Hepatocyte (in vitro differentiated cells): ENCODE data around the gene HS6ST1. TPM values are rescaled to one million over a fixed set of nuclear protein-coding genes. Genes with fewer than 3 reads are reported as not detected.

ENCODE experiments used
- DNase-seq: peaks from one replicate; pipeline ENCODE4 v3.0.0-alpha.2; 2016; ENCODE audit warnings: low spot score
- H2AFZ ChIP-seq: fragments of 200-600 bp; sonication (generic); 2 replicates; pipeline ENCODE4 v1.6.0; 2016; ENCODE audit warnings: antibody characterized with exemption, mild to moderate bottlenecking
- H3K27ac ChIP-seq: fragments of 200-600 bp; sonication (generic); 2 replicates; pipeline ENCODE4 v1.5.1; 2016; ENCODE audit warnings: mild to moderate bottlenecking
- H3K27me3 ChIP-seq: fragments of 200-600 bp; sonication (generic); 2 replicates; pipeline ENCODE4 v1.6.1; 2016
- H3K36me3 ChIP-seq: fragments of 200-600 bp; sonication (generic); replicated peaks from 2 replicates; pipeline ENCODE4 v1.5.1; 2016; ENCODE audit warnings: low read depth; ENCODE audit not compliant: insufficient read depth
- H3K4me1 ChIP-seq: fragments of 200-600 bp; sonication (generic); 2 replicates; pipeline ENCODE4 v1.5.1; 2016; ENCODE audit warnings: mild to moderate bottlenecking, moderate library complexity; ENCODE audit not compliant: insufficient read depth
- H3K4me2 ChIP-seq: fragments of 200-600 bp; sonication (generic); 2 replicates; pipeline ENCODE4 v1.6.0; 2016
- H3K4me3 ChIP-seq: fragments of 200-600 bp; sonication (generic); 2 replicates; pipeline ENCODE4 v1.5.1; 2016; ENCODE audit warnings: mild to moderate bottlenecking
- H3K79me2 ChIP-seq: fragments of 200-600 bp; sonication (generic); 2 replicates; pipeline ENCODE4 v1.6.0; 2017; ENCODE audit warnings: mild to moderate bottlenecking
- H3K9me2 ChIP-seq: fragments of 200-600 bp; sonication (generic); replicated peaks from 2 replicates; pipeline ENCODE4 v1.6.0; 2017; ENCODE audit warnings: mild to moderate bottlenecking; ENCODE audit not compliant: insufficient read depth
- H3K9me3 ChIP-seq: fragments of 200-600 bp; sonication (generic); 2 replicates; pipeline ENCODE4 v1.5.1; 2016; ENCODE audit warnings: low read depth, mild to moderate bottlenecking
- H4K20me1 ChIP-seq: fragments of 200-600 bp; sonication (generic); 2 replicates; pipeline ENCODE4 v1.6.0; 2016; ENCODE audit warnings: mild to moderate bottlenecking; ENCODE audit not compliant: insufficient read depth, poor library complexity, severe bottlenecking
- EZH2 ChIP-seq: fragments of 200-600 bp; sonication (generic); IDR thresholded peaks from 2 replicates; pipeline ENCODE4 v1.6.1; 2016; ENCODE audit warnings: antibody characterized with exemption, mild to moderate bottlenecking, borderline replicate concordance
- EZH2phosphoT487 ChIP-seq: fragments of 200-600 bp; sonication (generic); IDR thresholded peaks from one replicate; pipeline ENCODE4 v1.6.1; 2018; ENCODE audit warnings: antibody characterized with exemption, mild to moderate bottlenecking, low read depth, moderate library complexity; ENCODE audit not compliant: unreplicated experiment, severe bottlenecking
- WGBS: methylation state at CpG from one replicate; pipeline ENCODE4 v1.1.6; 2016; ENCODE audit warnings: low lambda C conversion rate; ENCODE audit errors: missing lambda C conversion rate; 5-methylcytosine and 5-hydroxymethylcytosine counted together
- polyA plus RNA-seq: library from polyadenylated mRNA; unstranded; fragments of >200 nt; fragmentation: Nextera tagmentation; extraction: Ambion mirVana; gene quantifications from 2 replicates; pipeline ENCODE4 v1.2.1, GENCODE V29; 2016
- total RNA-seq: library from RNA; depleted of rRNA; stranded (reverse); fragments of >200 nt; gene quantifications from 2 replicates; pipeline ENCODE4 v1.2.3, GENCODE V29; 2014
- TF ChIP-seq, protein P1 (sequence below): fragments of 200-600 bp; sonication (generic); IDR thresholded peaks from 2 replicates; pipeline ENCODE4 v1.5.1; 2016; ENCODE audit warnings: antibody characterized with exemption, mild to moderate bottlenecking; ENCODE audit not compliant: poor library complexity

The HS6ST1 gene
- total and polyA plus RNA-seq, 2 experiments from 2014 or later, result 46.7 to 48.3 TPM

DNA sequence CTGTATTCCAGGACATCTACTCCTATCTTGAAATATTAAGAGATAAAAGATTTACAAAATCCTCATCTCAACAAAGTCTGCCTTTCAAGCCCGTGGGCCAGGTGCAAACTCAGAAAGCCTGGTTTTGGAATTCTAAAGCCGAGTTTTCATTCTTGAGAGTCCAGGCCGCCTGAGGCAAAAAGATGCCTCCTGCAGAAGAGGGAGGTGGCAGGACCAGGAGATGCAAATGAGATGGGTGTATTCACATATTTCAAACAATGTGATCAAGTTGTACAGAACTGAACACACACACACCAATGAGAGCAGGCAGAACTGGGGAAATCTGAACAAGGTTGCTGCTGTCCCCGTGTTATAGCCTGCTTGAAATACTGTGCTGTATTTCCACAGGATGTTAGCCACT is 7.7 kb upstream of the HS6ST1 start:
- TF ChIP-seq EZH2phosphoT487, result no peak
- TF ChIP-seq, protein P1, sequence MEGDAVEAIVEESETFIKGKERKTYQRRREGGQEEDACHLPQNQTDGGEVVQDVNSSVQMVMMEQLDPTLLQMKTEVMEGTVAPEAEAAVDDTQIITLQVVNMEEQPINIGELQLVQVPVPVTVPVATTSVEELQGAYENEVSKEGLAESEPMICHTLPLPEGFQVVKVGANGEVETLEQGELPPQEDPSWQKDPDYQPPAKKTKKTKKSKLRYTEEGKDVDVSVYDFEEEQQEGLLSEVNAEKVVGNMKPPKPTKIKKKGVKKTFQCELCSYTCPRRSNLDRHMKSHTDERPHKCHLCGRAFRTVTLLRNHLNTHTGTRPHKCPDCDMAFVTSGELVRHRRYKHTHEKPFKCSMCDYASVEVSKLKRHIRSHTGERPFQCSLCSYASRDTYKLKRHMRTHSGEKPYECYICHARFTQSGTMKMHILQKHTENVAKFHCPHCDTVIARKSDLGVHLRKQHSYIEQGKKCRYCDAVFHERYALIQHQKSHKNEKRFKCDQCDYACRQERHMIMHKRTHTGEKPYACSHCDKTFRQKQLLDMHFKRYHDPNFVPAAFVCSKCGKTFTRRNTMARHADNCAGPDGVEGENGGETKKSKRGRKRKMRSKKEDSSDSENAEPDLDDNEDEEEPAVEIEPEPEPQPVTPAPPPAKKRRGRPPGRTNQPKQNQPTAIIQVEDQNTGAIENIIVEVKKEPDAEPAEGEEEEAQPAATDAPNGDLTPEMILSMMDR, result no peak
- DNase-seq, result no peak
- Histone ChIP-seq H3K9me3 (no peaks in the 10 kb centered on the region), H3K4me1 (peaks cover 3% of the 10 kb centered on the region), H2AFZ (no peak overlapping the region), H3K27ac (no peak overlapping the region), H3K9me2 (no peaks in the 10 kb centered on the region), H3K4me2 (no peak overlapping the region), H3K27me3 (no peaks in the 10 kb centered on the region), H3K79me2 (no peaks in the 10 kb centered on the region), H4K20me1 (no peaks in the 10 kb centered on the region), H3K4me3 (no peak overlapping the region), H3K36me3 (no peaks in the 10 kb centered on the region)
- WGBS, result 60% methylated on average over 4 of the region's 4 CpGs

- Histone ChIP-seq H3K4me1 (peaks cover 4% of the 10 kb centered on the region), H3K27ac (no peak overlapping the region), H3K9me2 (no peaks in the 10 kb centered on the region), H4K20me1 (no peaks in the 10 kb centered on the region), H3K79me2 (no peaks in the 10 kb centered on the region), H3K4me2 (no peak overlapping the region), H3K36me3 (no peaks in the 10 kb centered on the region), H3K9me3 (no peaks in the 10 kb centered on the region), H2AFZ (no peak overlapping the region), H3K4me3 (no peak overlapping the region), H3K27me3 (no peaks in the 10 kb centered on the region)
- TF ChIP-seq, protein P1, result no peak
- TF ChIP-seq EZH2phosphoT487, result no peak
- no peak for TF ChIP-seq EZH2
- DNase-seq, result no peak
- WGBS, result 87% methylated on average over 13 of the region's 13 CpGs
Observed at GRCh38 chr2:128325611-128326181, 7.0 kb upstream of the HS6ST1 start.

DNA sequence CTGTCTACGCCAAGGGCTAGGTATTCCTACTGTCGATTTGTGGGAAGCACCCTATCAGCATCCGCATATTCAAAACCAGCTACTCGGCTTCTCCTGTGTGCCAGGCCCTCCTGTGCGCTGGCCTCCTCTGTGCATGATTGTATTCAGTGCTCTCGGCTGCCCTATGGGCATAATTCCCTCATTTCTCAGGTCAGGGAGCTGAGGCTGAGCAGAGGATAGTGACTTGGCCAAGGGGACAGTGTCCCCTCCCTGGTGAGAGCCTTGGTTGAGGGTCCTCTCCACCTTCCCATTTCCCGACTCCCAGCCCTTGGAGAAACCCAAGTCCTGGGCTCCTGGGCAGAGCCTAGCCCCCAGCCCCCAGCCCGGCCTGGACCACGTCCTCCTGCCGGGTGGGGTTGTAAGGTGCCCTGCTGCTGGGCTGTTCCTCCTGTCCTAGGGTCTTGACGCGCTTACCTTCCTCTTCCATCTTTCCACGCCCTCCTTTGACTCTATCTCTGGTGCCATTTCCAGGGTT is 6.3 kb upstream of the HS6ST1 start:
- Histone ChIP-seq H2AFZ (no peak overlapping the region), H3K4me3 (no peak overlapping the region), H3K27ac (no peak overlapping the region), H3K4me1 (peaks cover 4% of the 10 kb centered on the region), H3K9me2 (no peaks in the 10 kb centered on the region), H4K20me1 (no peaks in the 10 kb centered on the region), H3K4me2 (no peak overlapping the region), H3K36me3 (no peaks in the 10 kb centered on the region), H3K27me3 (no peaks in the 10 kb centered on the region), H3K9me3 (no peaks in the 10 kb centered on the region), H3K79me2 (no peaks in the 10 kb centered on the region)
- WGBS, result 96% methylated on average over 13 of the region's 13 CpGs
- no peak for TF ChIP-seq EZH2phosphoT487
- TF ChIP-seq EZH2, result no peak
- TF ChIP-seq, protein P1, result no peak
- DNase-seq, result no peak
